ENCODE results near the gene TRIM60.
"Not testable (repeated sequence)": the region's sequence is repeated elsewhere in the genome, so short reads cannot be mapped to it uniquely, and the experiment has no call there.

TRIM60 gene

DNA sequence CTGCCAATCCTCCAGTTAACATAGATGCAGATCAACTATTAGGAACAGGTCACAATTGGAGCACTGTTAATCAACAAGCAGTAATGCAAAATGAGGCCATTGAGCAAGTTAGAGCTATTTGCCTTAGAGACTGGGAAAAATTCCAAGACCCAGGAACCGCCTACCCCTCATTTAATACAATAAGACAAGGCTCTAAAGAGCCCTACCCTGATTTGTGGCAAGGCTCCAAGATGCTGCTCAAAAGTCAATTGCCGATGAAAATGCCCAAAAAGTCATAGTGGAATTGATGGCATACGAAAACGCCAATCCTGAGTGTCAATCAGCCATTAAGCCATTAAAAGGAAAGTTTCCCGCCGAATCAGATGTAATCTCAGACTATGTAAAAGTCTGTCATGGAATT is 33.9 kb upstream of the TRIM60 start:
- H3K4me1 ChIP-seq (ENCODE audit: low read depth, poor library complexity, severe bottlenecking): no peaks in the 10 kb centered on the region
- no peak overlapping the region for H3K9ac ChIP-seq
- H4K20me1 ChIP-seq (ENCODE audit: insufficient read depth): no peaks in the 10 kb centered on the region
- TF ChIP-seq, protein P1, sequence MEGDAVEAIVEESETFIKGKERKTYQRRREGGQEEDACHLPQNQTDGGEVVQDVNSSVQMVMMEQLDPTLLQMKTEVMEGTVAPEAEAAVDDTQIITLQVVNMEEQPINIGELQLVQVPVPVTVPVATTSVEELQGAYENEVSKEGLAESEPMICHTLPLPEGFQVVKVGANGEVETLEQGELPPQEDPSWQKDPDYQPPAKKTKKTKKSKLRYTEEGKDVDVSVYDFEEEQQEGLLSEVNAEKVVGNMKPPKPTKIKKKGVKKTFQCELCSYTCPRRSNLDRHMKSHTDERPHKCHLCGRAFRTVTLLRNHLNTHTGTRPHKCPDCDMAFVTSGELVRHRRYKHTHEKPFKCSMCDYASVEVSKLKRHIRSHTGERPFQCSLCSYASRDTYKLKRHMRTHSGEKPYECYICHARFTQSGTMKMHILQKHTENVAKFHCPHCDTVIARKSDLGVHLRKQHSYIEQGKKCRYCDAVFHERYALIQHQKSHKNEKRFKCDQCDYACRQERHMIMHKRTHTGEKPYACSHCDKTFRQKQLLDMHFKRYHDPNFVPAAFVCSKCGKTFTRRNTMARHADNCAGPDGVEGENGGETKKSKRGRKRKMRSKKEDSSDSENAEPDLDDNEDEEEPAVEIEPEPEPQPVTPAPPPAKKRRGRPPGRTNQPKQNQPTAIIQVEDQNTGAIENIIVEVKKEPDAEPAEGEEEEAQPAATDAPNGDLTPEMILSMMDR (conservative IDR thresholded peaks at IDR 0.05; ENCODE audit: low read depth, low read length): no peak
- H3K79me2 ChIP-seq (ENCODE audit: insufficient read depth, low read depth): no peaks in the 10 kb centered on the region
- no peaks in the 10 kb centered on the region for H3K27me3 ChIP-seq (ENCODE audit: insufficient read depth, low read depth)
- H3K36me3 ChIP-seq (ENCODE audit: insufficient read depth): no peaks in the 10 kb centered on the region
- H2AFZ ChIP-seq (ENCODE audit: low read depth): no peak overlapping the region
- H3K4me3 ChIP-seq (IDR thresholded peaks at IDR 0.05; ENCODE audit: insufficient read depth, low read depth, low read length): no peak overlapping the region
- H3K4me2 ChIP-seq: no peak overlapping the region
- no peak overlapping the region for H3K27ac ChIP-seq

GRCh38 chr4:164998526-164999080 is 33.2 kb upstream of the TRIM60 start:
- H2AFZ ChIP-seq (ENCODE audit: low read depth); H3K4me2 ChIP-seq; H4K20me1 ChIP-seq (ENCODE audit: insufficient read depth); H3K27me3 ChIP-seq (ENCODE audit: insufficient read depth, low read depth); H3K27ac ChIP-seq; H3K79me2 ChIP-seq (ENCODE audit: insufficient read depth, low read depth); H3K36me3 ChIP-seq (ENCODE audit: insufficient read depth); H3K9ac ChIP-seq; H3K4me1 ChIP-seq (ENCODE audit: low read depth, poor library complexity, severe bottlenecking); H3K4me3 ChIP-seq (IDR thresholded peaks at IDR 0.05; ENCODE audit: insufficient read depth, low read depth, low read length): not testable (repeated sequence)

DNA sequence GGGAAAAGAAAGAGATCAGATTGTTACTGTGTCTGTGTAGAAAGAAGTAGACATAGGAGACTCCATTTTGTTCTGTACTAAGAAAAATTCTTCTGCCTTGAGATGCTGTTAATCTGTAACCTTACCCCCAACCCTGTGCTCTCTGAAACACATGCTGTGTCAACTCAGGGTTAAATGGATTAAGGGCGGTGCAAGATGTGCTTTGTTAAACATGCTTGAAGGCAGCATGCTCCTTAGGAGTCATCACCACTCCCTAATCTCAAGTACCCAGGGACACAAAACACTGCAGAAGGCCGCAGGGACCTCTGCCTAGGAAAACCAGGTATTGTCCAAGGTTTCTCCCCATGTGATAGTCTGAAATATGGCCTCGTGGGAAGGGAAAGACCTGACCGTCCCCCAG is 29.8 kb upstream of the TRIM60 start:
- not testable (repeated sequence) for H3K4me2 ChIP-seq; H3K9ac ChIP-seq; H3K36me3 ChIP-seq (ENCODE audit: insufficient read depth); H3K4me1 ChIP-seq (ENCODE audit: low read depth, poor library complexity, severe bottlenecking); H3K4me3 ChIP-seq (IDR thresholded peaks at IDR 0.05; ENCODE audit: insufficient read depth, low read depth, low read length); H3K27ac ChIP-seq; H3K27me3 ChIP-seq (ENCODE audit: insufficient read depth, low read depth); H2AFZ ChIP-seq (ENCODE audit: low read depth); H3K79me2 ChIP-seq (ENCODE audit: insufficient read depth, low read depth); H4K20me1 ChIP-seq (ENCODE audit: insufficient read depth)

- Histone ChIP-seq H3K4me2 (no peak overlapping the region), H2AFZ (ENCODE audit: low read depth) (no peak overlapping the region)
- TF ChIP-seq, protein P1 (conservative IDR thresholded peaks at IDR 0.05; ENCODE audit: low read depth, low read length): no peak
These were observed 26.4 kb upstream of the TRIM60 start for GRCh38 chr4:165005352-165005925.

DNA sequence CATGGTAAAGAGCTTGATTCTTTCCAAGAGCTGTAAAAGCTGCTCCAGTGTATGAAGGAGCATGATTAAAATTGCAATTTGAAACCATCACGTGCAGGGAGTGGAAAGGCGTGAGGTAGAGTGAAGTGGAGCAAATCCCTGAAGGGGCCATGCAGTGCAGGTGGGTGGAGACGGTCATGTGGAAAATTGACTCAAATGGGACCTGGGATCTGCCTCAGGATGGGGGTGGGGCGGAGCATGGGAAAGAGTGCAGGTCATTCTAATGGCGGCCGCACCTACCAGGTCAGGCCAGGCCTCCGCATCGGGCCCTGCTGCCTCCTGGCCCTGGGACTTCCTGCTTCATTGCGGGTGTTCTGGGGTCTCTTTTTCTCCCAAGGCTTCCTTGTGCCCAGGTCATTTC is 25.3 kb upstream of the TRIM60 start:
- H3K27me3 ChIP-seq (ENCODE audit: insufficient read depth, low read depth): no peaks in the 10 kb centered on the region

More at GRCh38 chr4:165005352-165005925, 26.4 kb upstream of the TRIM60 start:
- Histone ChIP-seq H4K20me1 (ENCODE audit: insufficient read depth) (no peaks in the 10 kb centered on the region), H3K36me3 (ENCODE audit: insufficient read depth) (no peaks in the 10 kb centered on the region), H3K27ac (no peak overlapping the region), H3K79me2 (ENCODE audit: insufficient read depth, low read depth) (no peaks in the 10 kb centered on the region), H3K4me3 (IDR thresholded peaks at IDR 0.05; ENCODE audit: insufficient read depth, low read depth, low read length) (no peak overlapping the region), H3K9ac (no peak overlapping the region), H3K27me3 (ENCODE audit: insufficient read depth, low read depth) (no peaks in the 10 kb centered on the region), H3K4me1 (ENCODE audit: low read depth, poor library complexity, severe bottlenecking) (no peaks in the 10 kb centered on the region)

More for the DNA sequence above, 25.3 kb upstream of the TRIM60 start:
- Histone ChIP-seq H3K27ac (no peak overlapping the region), H3K9ac (no peak overlapping the region), H4K20me1 (ENCODE audit: insufficient read depth) (no peaks in the 10 kb centered on the region), H3K4me2 (no peak overlapping the region), H2AFZ (ENCODE audit: low read depth) (no peak overlapping the region), H3K4me1 (ENCODE audit: low read depth, poor library complexity, severe bottlenecking) (no peaks in the 10 kb centered on the region), H3K36me3 (ENCODE audit: insufficient read depth) (no peaks in the 10 kb centered on the region), H3K4me3 (IDR thresholded peaks at IDR 0.05; ENCODE audit: insufficient read depth, low read depth, low read length) (no peak overlapping the region), H3K79me2 (ENCODE audit: insufficient read depth, low read depth) (no peaks in the 10 kb centered on the region)
- TF ChIP-seq, protein P1 (conservative IDR thresholded peaks at IDR 0.05; ENCODE audit: low read depth, low read length): no peak
